Activated B cell treated with CpG ODN at 0.5 μM for 24 hours (primary cell): Measurements from ENCODE around the gene PAIP2B. TPM values are rescaled to one million over a fixed set of nuclear protein-coding genes. Genes with fewer than 3 reads are reported as not detected.

ENCODE experiments used
- ATAC-seq: fragments of 200-7000 bp; cut with Tn5 transposase; one replicate; pipeline ENCODE4 v1.10.0; 2021; ENCODE audit warnings: low read depth, mild to moderate bottlenecking, moderate library complexity
- CTCF ChIA-PET: fragments of 350-600 bp; sonication (Branson Sonifier 250); formaldehyde crosslinking; loops from one replicate; lab custom pipeline; 2021; ENCODE audit warnings: antibody characterized with exemption; lab: Charles Lee
- POLR2A ChIA-PET: fragments of 350-600 bp; sonication (Branson Sonifier 250); formaldehyde crosslinking; loops from one replicate; lab custom pipeline; 2021; ENCODE audit warnings: antibody characterized with exemption; lab: Charles Lee
- DNase-seq: peaks from one replicate; pipeline ENCODE4 v3.0.0; 2022
- H3K27ac Mint-ChIP-seq: one replicate; pipeline ENCODE4 v1.8.0; 2020; ENCODE audit warnings: mixed read lengths
- H3K27me3 Mint-ChIP-seq: one replicate; pipeline ENCODE4 v1.8.0; 2021; ENCODE audit warnings: mixed read lengths
- H3K36me3 Mint-ChIP-seq: one replicate; pipeline ENCODE4 v1.8.0; 2021; ENCODE audit warnings: low read depth, mixed read lengths
- H3K4me1 Mint-ChIP-seq: one replicate; pipeline ENCODE4 v1.8.0; 2021; ENCODE audit warnings: mixed read lengths
- H3K4me3 Mint-ChIP-seq: one replicate; pipeline ENCODE4 v1.8.0; 2020; ENCODE audit warnings: mild to moderate bottlenecking, mixed read lengths
- H3K9me3 Mint-ChIP-seq: one replicate; pipeline ENCODE4 v1.8.0; 2020; ENCODE audit warnings: mixed read lengths
- intact Hi-C: fragments of 100-400 bp; cut with micrococcal nuclease; formaldehyde crosslinking; loops from one replicate; pipeline ENCODE4 v1.15.1; 2024
- total RNA-seq: library from RNA; stranded (reverse); gene quantifications from 2 replicates; pipeline ENCODE4 v1.2.3, GENCODE V29; 2022
- TF ChIP-seq, protein P1 (sequence below): fragments of 200-600 bp; IDR thresholded peaks from one replicate; pipeline ENCODE4 v1.8.0; 2022; ENCODE audit warnings: antibody characterized with exemption, mild to moderate bottlenecking

The PAIP2B gene, protein sequence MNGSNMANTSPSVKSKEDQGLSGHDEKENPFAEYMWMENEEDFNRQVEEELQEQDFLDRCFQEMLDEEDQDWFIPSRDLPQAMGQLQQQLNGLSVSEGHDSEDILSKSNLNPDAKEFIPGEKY
- 3.7 and 4.0 TPM in 2 replicates for total RNA-seq

DNA sequence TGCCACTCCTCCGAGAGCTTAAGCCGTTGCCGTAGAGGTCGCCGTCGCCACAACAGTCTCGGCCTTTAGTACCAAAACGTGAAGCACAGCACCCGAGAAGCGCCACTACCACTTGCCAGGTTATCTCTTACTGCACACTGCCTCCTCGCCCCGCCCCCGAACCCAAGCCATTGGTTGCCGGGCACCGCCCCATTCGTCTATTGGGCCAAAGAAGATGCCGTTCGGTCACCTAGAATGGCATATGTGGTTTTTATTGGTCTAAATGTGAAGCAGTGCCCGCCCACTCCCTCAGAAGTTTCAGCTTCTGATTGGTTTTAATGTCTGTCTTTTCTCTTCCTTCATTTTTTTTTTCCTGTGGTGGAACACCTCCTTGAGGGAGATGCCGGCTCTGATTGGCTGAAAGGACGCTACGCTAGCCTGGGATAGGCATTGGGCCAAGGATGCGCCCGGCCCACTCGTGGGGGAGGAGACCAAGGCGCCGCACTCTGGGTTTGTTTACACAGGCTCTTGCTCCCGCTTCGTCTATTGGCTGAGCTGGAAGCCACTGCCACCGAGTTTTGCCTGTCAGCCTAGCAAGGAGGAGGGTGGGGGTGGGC, at the start of gene PAIP2B:
Gene PAIP2B (minus strand): TSS at position 139 of the 596 bp plus-strand sequence. CDS start 24,514 bp downstream, outside the sequence.
- intact Hi-C loops = loop anchor here (1.0 to 5.0 kb wide), 6 partner anchors 9 to 1585 kb away; partner anchors contain the start of genes AAK1, MCEE, MPHOSPH10 and NAGK
- peak within 1 kb of the TSS; percentile 95 for H3K27ac Mint-ChIP-seq
- H3K36me3 Mint-ChIP-seq = peaks cover 7% of the 10 kb centered on the region
- ChIA-PET CTCF (interaction anchor here (0.6 to 2.3 kb wide), 4 partner anchors 9 to 1582 kb away, joined by 3 to 7 read pairs (median 3); no protein-coding TSS in a partner anchor), POLR2A (interaction anchor here (0.5 to 2.7 kb wide), 10 partner anchors 9 to 933 kb away, joined by 3 to 22 read pairs (median 5); partner anchors contain the start of genes MCEE, MPHOSPH10, NAGK and SNRPG)
- TF ChIP-seq, protein P1, sequence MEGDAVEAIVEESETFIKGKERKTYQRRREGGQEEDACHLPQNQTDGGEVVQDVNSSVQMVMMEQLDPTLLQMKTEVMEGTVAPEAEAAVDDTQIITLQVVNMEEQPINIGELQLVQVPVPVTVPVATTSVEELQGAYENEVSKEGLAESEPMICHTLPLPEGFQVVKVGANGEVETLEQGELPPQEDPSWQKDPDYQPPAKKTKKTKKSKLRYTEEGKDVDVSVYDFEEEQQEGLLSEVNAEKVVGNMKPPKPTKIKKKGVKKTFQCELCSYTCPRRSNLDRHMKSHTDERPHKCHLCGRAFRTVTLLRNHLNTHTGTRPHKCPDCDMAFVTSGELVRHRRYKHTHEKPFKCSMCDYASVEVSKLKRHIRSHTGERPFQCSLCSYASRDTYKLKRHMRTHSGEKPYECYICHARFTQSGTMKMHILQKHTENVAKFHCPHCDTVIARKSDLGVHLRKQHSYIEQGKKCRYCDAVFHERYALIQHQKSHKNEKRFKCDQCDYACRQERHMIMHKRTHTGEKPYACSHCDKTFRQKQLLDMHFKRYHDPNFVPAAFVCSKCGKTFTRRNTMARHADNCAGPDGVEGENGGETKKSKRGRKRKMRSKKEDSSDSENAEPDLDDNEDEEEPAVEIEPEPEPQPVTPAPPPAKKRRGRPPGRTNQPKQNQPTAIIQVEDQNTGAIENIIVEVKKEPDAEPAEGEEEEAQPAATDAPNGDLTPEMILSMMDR = no peak
- peak within 1 kb of the TSS; percentile 99 for H3K4me3 Mint-ChIP-seq
- DNase-seq (peak; percentile 89), ATAC-seq (peak; percentile 92)
- H3K4me1 Mint-ChIP-seq = peaks cover 28% of the 10 kb centered on the region
- H3K9me3 Mint-ChIP-seq = no peaks in the 10 kb centered on the region
- H3K27me3 Mint-ChIP-seq = peaks cover 9% of the 10 kb centered on the region

DNA sequence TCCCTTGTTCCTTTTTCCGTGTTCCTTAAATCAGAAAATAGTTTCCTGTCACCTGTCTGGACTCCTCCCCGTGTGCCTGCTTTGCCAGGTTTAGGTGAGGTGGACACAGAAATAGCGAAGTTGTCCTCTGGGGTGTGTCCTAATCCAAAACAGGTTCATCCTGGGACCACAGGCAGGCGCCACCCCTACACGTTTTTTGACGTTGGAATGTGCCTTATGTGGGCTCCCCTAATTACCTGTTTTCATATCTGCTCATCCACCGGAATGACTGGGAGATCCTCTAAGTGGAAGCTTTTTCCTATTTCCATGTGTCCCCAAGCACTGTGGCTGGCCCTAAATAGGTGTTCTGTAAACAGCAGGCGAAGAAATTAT, 49.0 kb upstream of the PAIP2B start:
- POLR2A ChIA-PET = interaction anchor here (0.6 to 1.4 kb wide), 4 partner anchors 49 to 204 kb away, joined by 4 to 8 read pairs (median 6); partner anchors contain the start of genes PAIP2B and ZNF638
- peaks cover 49% of the 10 kb centered on the region for H3K27me3 Mint-ChIP-seq
- TF ChIP-seq, protein P1 = no peak
- H3K9me3 Mint-ChIP-seq = no peaks in the 10 kb centered on the region
- no peaks in the 10 kb centered on the region for H3K36me3 Mint-ChIP-seq
- DNase-seq (no peak), ATAC-seq (no peak)
- no peak overlapping the region for H3K27ac Mint-ChIP-seq
- peaks cover 12% of the 10 kb centered on the region for H3K4me1 Mint-ChIP-seq
- H3K4me3 Mint-ChIP-seq = peak overlapping the region; percentile 84
- CTCF ChIA-PET = interaction anchor here (1.8 to 1.9 kb wide), 2 partner anchors 23 to 56 kb away, joined by 4 to 10 read pairs; partner anchors contain the start of gene ZNF638
- intact Hi-C loops = loop anchor here (1.0 to 5.0 kb wide), 4 partner anchors 49 to 146 kb away; partner anchors contain the start of genes MCEE, MPHOSPH10, PAIP2B and ZNF638

DNA sequence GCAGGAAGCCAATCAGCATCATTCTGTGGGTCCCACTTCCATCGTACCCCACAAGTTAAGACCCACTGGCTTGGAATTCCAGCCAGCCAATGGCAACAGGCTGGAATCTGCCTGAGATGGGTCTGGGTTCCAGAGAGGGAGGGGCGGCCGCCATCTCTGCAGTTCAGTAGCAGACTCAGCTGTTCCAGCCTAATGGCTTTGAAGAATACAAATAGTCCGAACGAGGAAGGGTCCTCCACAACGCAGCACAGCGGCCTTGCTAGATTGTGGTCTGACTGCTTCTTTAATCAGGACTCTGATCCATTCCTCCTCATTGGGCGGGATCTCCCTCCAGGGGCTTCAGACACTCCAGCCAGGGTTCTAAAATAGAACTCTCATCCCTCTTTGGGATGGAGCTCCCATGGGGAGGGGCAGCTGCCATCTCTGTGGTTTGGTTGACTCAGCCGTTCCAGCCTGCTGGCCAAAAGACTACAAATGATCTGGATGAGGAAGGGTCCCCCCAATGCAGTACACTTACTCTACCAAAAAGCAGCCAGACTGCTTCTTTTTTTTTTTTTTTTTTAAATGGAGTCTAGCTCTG, 42.7 kb upstream of the PAIP2B start:
- H3K9me3 Mint-ChIP-seq = no peaks in the 10 kb centered on the region
- H3K4me3 Mint-ChIP-seq = no peak overlapping the region
- ChIA-PET POLR2A (no interaction called here), CTCF (no interaction called here)
- H3K36me3 Mint-ChIP-seq = no peaks in the 10 kb centered on the region
- ATAC-seq = no peak
- peaks cover 49% of the 10 kb centered on the region for H3K27me3 Mint-ChIP-seq
- DNase-seq = no peak
- TF ChIP-seq, protein P1 = no peak
- no peaks in the 10 kb centered on the region for H3K4me1 Mint-ChIP-seq
- no peak overlapping the region for H3K27ac Mint-ChIP-seq
- intact Hi-C loops = no loop called here

DNA sequence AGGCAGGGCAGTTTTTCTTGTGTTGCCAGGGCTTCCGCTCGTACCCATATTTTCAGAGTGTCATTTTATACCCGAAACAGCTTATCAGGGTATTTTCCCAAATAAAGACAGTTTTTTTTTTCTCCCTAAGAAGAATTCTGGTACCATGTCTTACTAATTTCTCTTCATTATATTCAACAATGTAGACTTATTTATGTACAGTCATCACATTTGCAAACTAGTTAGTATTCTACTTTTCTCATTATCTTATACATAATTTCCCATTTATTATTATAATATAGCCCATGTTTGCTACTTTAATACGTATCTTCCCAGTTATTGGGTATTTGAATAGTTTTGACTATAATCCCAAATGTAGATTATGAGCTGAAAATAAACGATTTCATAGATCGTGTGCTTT, 36.5 kb upstream of the PAIP2B start:
- no peaks in the 10 kb centered on the region for H3K36me3 Mint-ChIP-seq
- DNase-seq (no peak), ATAC-seq (no peak)
- intact Hi-C loops = no loop called here
- H3K27me3 Mint-ChIP-seq = peaks cover 18% of the 10 kb centered on the region
- H3K27ac Mint-ChIP-seq = no peak overlapping the region
- ChIA-PET CTCF (no interaction called here), POLR2A (no interaction called here)
- no peaks in the 10 kb centered on the region for H3K9me3 Mint-ChIP-seq
- H3K4me1 Mint-ChIP-seq = no peaks in the 10 kb centered on the region
- TF ChIP-seq, protein P1 = no peak
- no peak overlapping the region for H3K4me3 Mint-ChIP-seq

DNA sequence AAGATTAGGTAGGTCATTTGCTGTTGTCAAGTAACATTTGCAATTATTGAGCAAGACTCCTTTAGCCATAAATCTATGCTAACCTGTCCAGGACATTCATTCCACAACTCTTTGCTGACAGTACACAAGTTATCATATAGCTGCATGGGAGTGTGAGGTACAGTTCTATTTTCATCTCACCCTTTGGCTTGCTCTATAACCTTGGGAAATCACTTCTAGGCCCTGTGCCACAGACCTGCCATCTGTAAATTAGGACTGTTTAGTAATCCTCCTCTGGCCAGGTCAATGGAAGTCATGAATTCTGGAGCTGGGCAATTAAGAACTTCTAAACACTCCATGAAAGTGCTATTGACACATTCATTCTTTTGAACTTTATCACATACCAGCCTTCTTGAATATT, 34.6 kb upstream of the PAIP2B start:
- H3K36me3 Mint-ChIP-seq = no peaks in the 10 kb centered on the region
- TF ChIP-seq, protein P1 = no peak
- H3K9me3 Mint-ChIP-seq = no peaks in the 10 kb centered on the region
- intact Hi-C loops = no loop called here
- ATAC-seq (no peak), DNase-seq (no peak)
- peaks cover 23% of the 10 kb centered on the region for H3K27me3 Mint-ChIP-seq
- no peak overlapping the region for H3K4me3 Mint-ChIP-seq
- ChIA-PET CTCF (no interaction called here), POLR2A (no interaction called here)
- no peak overlapping the region for H3K27ac Mint-ChIP-seq
- H3K4me1 Mint-ChIP-seq = no peaks in the 10 kb centered on the region
